ENCODE data around the gene TRIM66. TPM values are rescaled to one million over a fixed set of nuclear protein-coding genes. Genes with fewer than 3 reads are reported as not detected.

Gene TRIM66
- total and polyA plus RNA-seq, 10 of the 15 experiments (the other 5 are each of a cell fraction or from before 2014, with no cell fraction given) = 1.7 to 14.5 (median 7.4) TPM

DNA sequence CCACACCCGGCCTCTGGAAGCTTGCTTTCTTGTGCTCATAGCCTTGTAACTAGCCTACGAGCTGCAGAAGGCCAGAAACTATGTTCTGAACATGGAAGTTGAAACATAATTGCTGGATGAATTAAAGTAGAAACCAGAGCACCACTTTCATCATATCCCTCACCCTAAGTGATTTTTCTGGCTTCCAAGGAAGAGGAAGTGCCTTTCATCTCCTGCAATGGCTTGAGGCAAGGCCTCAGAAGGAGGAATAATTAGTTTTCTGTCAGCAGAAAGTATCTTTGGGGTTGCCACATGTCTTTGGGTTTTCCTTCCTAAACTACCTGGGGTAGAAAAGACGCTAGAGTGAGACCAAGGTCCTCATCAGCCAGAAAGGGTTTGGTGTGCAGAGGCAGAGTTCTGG, 14.6 kb upstream of the TRIM66 start:
- Histone ChIP-seq H3K36me3 (ENCODE audit: control insufficient read depth in 2 of 2, insufficient read depth in 2 of 2, low read length in 1 of 2) (peaks cover 0 to 7% of the 10 kb centered on the region in 2 experiments; a peak in 2 of 4 replicates), H3K79me2 (ENCODE audit: control insufficient read depth, insufficient read depth, low read length) (no peaks in the 10 kb centered on the region; the same call in 1 of the 2 replicates), H2AFZ (ENCODE audit: control insufficient read depth, low read depth, low read length) (no peak overlapping the region), H3K4me2 (ENCODE audit: control insufficient read depth, insufficient read depth) (no peak overlapping the region), H4K20me1 (ENCODE audit: control insufficient read depth, insufficient read depth) (no peaks in the 10 kb centered on the region), H3K27ac (ENCODE audit: control insufficient read depth, insufficient read depth) (no peak overlapping the region), H3K9ac (ENCODE audit: control insufficient read depth, insufficient read depth, low read length) (no peak overlapping the region), H3K4me1 (ENCODE audit: control insufficient read depth, insufficient read depth, low read length) (no peaks in the 10 kb centered on the region), H3K27me3 (replicated peaks in 1 of 2; ENCODE audit: control insufficient read depth in 2 of 2, insufficient read depth in 2 of 2, low read length in 1 of 2) (no peaks in the 10 kb centered on the region), H3K4me3 (no peak overlapping the region), H3K9me3 (replicated peaks; ENCODE audit: control insufficient read depth, insufficient read depth, low read length) (no peaks in the 10 kb centered on the region)
- ChIA-PET CTCF (no interaction called here), SMC1A (ENCODE audit: uncharacterized antibody, unreplicated experiment) (interaction anchor here (1.8 kb wide), 1 partner anchor 15 kb away, joined by 4 read pairs; the partner anchor contains the start of genes RPL27A and TRIM66), RAD21 (ENCODE audit: unreplicated experiment) (no interaction called here), POLR2A (no interaction called here)
- WGBS (ENCODE audit: insufficient coverage, insufficient replicate concordance, low lambda C conversion rate, missing lambda C conversion rate) = 79% methylated on average over 3 of the region's 3 CpGs
- DNase-seq (ENCODE audit: low read depth, low spot score) (no peak), FAIRE-seq (no peak), ATAC-seq (no peak)
- no TSS peak for BruUV-seq (replicated peaks)
- in situ Hi-C loops (cut with MboI) = no loop called here
- intact Hi-C loops (cut with micrococcal nuclease; ENCODE audit: unreplicated experiment) = no loop called here
- TF ChIP-seq TCF3 (IDR thresholded peaks at IDR 0.05; ENCODE audit: borderline replicate concordance, insufficient read depth, low read depth, low read length) (no peak), RFX5 (IDR thresholded peaks at IDR 0.05; ENCODE audit: low read depth, low read length) (no peak), POLR2AphosphoS5 (IDR thresholded peaks at IDR 0.05; ENCODE audit: low read length) (no peak), MYB (IDR thresholded peaks at IDR 0.05; ENCODE audit: borderline replicate concordance, low read depth, low read length) (no peak), IKZF2 (IDR thresholded peaks at IDR 0.05) (no peak), HDAC6 (IDR thresholded peaks at IDR 0.05; ENCODE audit: unreplicated experiment) (no peak)
- TF ChIP-seq, protein P1, sequence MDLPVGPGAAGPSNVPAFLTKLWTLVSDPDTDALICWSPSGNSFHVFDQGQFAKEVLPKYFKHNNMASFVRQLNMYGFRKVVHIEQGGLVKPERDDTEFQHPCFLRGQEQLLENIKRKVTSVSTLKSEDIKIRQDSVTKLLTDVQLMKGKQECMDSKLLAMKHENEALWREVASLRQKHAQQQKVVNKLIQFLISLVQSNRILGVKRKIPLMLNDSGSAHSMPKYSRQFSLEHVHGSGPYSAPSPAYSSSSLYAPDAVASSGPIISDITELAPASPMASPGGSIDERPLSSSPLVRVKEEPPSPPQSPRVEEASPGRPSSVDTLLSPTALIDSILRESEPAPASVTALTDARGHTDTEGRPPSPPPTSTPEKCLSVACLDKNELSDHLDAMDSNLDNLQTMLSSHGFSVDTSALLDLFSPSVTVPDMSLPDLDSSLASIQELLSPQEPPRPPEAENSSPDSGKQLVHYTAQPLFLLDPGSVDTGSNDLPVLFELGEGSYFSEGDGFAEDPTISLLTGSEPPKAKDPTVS (IDR thresholded peaks at IDR 0.05; ENCODE audit: low read depth, low read length) = no peak
- TF ChIP-seq, protein P2, sequence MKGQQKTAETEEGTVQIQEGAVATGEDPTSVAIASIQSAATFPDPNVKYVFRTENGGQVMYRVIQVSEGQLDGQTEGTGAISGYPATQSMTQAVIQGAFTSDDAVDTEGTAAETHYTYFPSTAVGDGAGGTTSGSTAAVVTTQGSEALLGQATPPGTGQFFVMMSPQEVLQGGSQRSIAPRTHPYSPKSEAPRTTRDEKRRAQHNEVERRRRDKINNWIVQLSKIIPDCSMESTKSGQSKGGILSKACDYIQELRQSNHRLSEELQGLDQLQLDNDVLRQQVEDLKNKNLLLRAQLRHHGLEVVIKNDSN (IDR thresholded peaks at IDR 0.05; ENCODE audit: borderline replicate concordance, extremely low read length, insufficient read depth, low read depth, low read length) = no peak
- TF ChIP-seq, protein P3, sequence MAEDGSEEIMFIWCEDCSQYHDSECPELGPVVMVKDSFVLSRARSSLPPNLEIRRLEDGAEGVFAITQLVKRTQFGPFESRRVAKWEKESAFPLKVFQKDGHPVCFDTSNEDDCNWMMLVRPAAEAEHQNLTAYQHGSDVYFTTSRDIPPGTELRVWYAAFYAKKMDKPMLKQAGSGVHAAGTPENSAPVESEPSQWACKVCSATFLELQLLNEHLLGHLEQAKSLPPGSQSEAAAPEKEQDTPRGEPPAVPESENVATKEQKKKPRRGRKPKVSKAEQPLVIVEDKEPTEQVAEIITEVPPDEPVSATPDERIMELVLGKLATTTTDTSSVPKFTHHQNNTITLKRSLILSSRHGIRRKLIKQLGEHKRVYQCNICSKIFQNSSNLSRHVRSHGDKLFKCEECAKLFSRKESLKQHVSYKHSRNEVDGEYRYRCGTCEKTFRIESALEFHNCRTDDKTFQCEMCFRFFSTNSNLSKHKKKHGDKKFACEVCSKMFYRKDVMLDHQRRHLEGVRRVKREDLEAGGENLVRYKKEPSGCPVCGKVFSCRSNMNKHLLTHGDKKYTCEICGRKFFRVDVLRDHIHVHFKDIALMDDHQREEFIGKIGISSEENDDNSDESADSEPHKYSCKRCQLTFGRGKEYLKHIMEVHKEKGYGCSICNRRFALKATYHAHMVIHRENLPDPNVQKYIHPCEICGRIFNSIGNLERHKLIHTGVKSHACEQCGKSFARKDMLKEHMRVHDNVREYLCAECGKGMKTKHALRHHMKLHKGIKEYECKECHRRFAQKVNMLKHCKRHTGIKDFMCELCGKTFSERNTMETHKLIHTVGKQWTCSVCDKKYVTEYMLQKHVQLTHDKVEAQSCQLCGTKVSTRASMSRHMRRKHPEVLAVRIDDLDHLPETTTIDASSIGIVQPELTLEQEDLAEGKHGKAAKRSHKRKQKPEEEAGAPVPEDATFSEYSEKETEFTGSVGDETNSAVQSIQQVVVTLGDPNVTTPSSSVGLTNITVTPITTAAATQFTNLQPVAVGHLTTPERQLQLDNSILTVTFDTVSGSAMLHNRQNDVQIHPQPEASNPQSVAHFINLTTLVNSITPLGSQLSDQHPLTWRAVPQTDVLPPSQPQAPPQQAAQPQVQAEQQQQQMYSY (CRISPR knock-in tag; IDR thresholded peaks at IDR 0.05) = no peak
- TF ChIP-seq, protein P4, sequence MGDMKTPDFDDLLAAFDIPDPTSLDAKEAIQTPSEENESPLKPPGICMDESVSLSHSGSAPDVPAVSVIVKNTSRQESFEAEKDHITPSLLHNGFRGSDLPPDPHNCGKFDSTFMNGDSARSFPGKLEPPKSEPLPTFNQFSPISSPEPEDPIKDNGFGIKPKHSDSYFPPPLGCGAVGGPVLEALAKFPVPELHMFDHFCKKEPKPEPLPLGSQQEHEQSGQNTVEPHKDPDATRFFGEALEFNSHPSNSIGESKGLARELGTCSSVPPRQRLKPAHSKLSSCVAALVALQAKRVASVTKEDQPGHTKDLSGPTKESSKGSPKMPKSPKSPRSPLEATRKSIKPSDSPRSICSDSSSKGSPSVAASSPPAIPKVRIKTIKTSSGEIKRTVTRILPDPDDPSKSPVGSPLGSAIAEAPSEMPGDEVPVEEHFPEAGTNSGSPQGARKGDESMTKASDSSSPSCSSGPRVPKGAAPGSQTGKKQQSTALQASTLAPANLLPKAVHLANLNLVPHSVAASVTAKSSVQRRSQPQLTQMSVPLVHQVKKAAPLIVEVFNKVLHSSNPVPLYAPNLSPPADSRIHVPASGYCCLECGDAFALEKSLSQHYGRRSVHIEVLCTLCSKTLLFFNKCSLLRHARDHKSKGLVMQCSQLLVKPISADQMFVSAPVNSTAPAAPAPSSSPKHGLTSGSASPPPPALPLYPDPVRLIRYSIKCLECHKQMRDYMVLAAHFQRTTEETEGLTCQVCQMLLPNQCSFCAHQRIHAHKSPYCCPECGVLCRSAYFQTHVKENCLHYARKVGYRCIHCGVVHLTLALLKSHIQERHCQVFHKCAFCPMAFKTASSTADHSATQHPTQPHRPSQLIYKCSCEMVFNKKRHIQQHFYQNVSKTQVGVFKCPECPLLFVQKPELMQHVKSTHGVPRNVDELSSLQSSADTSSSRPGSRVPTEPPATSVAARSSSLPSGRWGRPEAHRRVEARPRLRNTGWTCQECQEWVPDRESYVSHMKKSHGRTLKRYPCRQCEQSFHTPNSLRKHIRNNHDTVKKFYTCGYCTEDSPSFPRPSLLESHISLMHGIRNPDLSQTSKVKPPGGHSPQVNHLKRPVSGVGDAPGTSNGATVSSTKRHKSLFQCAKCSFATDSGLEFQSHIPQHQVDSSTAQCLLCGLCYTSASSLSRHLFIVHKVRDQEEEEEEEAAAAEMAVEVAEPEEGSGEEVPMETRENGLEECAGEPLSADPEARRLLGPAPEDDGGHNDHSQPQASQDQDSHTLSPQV (IDR thresholded peaks at IDR 0.05) = no peak

Data from GM12878 (cell line).